Measurements from ENCODE around the gene TIMM22. TPM values are rescaled to one million over a fixed set of nuclear protein-coding genes. Genes with fewer than 3 reads are reported as not detected.

TIMM22 gene
- total RNA-seq, 6 donors from 2014 or later: 6.3 to 13.5 (median 8.9) TPM

- peak overlapping the region; percentile 35 to 78 (median 66) for H3K27ac ChIP-seq
- ATAC-seq (ENCODE audit: low FRiP score in 2 of 2) (peak; percentile 2 to 15), DNase-seq (no peak)
- H3K4me3 ChIP-seq: peak overlapping the region in 3 of 4 donors; percentile 32 to 48 (median 40)
- H3K9me3 ChIP-seq: no peaks in the 10 kb centered on the region
- H3K4me1 ChIP-seq: peaks cover 11 to 30% (median 13%) of the 10 kb centered on the region in 4 donors
- 71 to 85% methylated on average over 9 to 20 of the region's 20 CpGs for WGBS, 2 donors
- H3K27me3 ChIP-seq: no peaks in the 10 kb centered on the region
- TF ChIP-seq POLR2A (IDR thresholded peaks at IDR 0.05) (no peak), POLR2AphosphoS5 (IDR thresholded peaks at IDR 0.05) (no peak), EP300 (IDR thresholded peaks at IDR 0.05) (no peak)
- TF ChIP-seq, protein P1, sequence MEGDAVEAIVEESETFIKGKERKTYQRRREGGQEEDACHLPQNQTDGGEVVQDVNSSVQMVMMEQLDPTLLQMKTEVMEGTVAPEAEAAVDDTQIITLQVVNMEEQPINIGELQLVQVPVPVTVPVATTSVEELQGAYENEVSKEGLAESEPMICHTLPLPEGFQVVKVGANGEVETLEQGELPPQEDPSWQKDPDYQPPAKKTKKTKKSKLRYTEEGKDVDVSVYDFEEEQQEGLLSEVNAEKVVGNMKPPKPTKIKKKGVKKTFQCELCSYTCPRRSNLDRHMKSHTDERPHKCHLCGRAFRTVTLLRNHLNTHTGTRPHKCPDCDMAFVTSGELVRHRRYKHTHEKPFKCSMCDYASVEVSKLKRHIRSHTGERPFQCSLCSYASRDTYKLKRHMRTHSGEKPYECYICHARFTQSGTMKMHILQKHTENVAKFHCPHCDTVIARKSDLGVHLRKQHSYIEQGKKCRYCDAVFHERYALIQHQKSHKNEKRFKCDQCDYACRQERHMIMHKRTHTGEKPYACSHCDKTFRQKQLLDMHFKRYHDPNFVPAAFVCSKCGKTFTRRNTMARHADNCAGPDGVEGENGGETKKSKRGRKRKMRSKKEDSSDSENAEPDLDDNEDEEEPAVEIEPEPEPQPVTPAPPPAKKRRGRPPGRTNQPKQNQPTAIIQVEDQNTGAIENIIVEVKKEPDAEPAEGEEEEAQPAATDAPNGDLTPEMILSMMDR (IDR thresholded peaks at IDR 0.05): no peak
- H3K36me3 ChIP-seq: peaks cover 0 to 44% (median 24%) of the 10 kb centered on the region in 4 donors
Measured at GRCh38 chr17:1029922-1030644, 33.2 kb downstream of the TIMM22 start.

DNA sequence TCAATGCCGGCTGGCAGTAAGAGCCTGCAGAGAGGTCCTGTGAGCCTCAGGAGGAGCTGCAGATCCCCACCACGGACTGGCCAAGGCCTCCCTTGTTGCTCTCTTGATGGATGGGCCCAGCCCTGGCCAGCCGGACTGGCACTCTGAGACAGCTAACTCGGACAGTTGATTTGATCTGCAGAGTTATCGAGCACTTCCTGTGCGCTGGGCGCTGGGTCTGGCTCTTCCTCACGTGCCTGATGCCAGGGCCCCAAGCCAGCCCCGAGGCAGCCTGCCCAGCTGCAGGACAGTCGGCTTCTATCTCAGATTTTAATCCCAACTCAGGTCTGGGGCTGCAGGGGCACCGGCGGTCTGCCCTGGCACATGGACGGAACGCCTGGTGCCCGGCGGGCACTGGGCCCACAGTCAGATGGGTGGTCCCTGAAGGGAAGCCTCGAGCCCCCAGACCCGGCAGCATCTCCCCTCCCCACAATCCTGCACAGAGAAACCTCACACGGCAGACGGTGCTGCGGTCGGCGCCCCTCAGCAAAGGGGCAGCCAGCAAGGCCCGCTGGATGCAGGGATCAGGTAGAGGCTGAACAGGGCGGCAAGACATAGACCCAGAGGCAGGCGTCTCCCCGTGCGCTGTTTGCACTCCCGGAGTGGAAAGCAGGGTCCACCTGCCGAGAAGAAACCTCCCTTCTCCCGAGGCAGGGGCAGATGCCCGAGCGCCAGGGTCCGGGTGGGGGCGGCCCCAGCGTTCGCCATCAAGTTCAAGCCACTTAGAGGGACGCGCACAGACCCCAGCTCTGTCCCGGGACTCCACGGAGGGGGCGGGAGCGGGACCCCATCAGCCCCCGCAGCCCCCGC lies 34.0 kb downstream of the TIMM22 start:
- ATAC-seq (ENCODE audit: low FRiP score in 2 of 2) (peak in 1 of 2 donors; percentile 18), DNase-seq (peak in 1 of 2 donors; percentile 89)
- H3K4me3 ChIP-seq: peak overlapping the region in 3 of 4 donors; percentile 32 to 48 (median 40)

GRCh38 chr17:1031711-1032110 lies 34.8 kb downstream of the TIMM22 start:
- 25 to 87% methylated on average over 1 to 14 of the region's 35 CpGs for WGBS, 2 donors
- Histone ChIP-seq H3K4me1 (peaks cover 11 to 30% (median 13%) of the 10 kb centered on the region in 4 donors), H3K4me3 (peak overlapping the region in 3 of 4 donors; percentile 32 to 48 (median 40)), H3K27me3 (no peaks in the 10 kb centered on the region), H3K27ac (peak overlapping the region; percentile 35 to 78 (median 66)), H3K36me3 (peaks cover 0 to 33% (median 19%) of the 10 kb centered on the region in 4 donors), H3K9me3 (no peaks in the 10 kb centered on the region)
- ATAC-seq (ENCODE audit: low FRiP score in 2 of 2) (peak in 1 of 2 donors; percentile 76), DNase-seq (peak in 1 of 2 donors; percentile 85)
- no peak for TF ChIP-seq EP300 (IDR thresholded peaks at IDR 0.05)
- TF ChIP-seq POLR2AphosphoS5 (IDR thresholded peaks at IDR 0.05): no peak
- TF ChIP-seq, protein P1 (IDR thresholded peaks at IDR 0.05): no peak
- TF ChIP-seq POLR2A (IDR thresholded peaks at IDR 0.05): no peak

More for the DNA sequence above, 34.0 kb downstream of the TIMM22 start:
- 40 to 66% methylated on average over 20 to 40 of the region's 45 CpGs for WGBS, 2 donors
- H3K27me3 ChIP-seq: no peaks in the 10 kb centered on the region
- H3K4me1 ChIP-seq: peaks cover 11 to 30% (median 13%) of the 10 kb centered on the region in 4 donors
- no peaks in the 10 kb centered on the region for H3K9me3 ChIP-seq
- H3K27ac ChIP-seq: peak overlapping the region; percentile 35 to 78 (median 66)
- TF ChIP-seq, protein P1 (IDR thresholded peaks at IDR 0.05): no peak
- TF ChIP-seq EP300 (IDR thresholded peaks at IDR 0.05): no peak
- no peak for TF ChIP-seq POLR2A (IDR thresholded peaks at IDR 0.05)
- TF ChIP-seq POLR2AphosphoS5 (IDR thresholded peaks at IDR 0.05): no peak
- H3K36me3 ChIP-seq: peaks cover 0 to 40% (median 23%) of the 10 kb centered on the region in 4 donors

DNA sequence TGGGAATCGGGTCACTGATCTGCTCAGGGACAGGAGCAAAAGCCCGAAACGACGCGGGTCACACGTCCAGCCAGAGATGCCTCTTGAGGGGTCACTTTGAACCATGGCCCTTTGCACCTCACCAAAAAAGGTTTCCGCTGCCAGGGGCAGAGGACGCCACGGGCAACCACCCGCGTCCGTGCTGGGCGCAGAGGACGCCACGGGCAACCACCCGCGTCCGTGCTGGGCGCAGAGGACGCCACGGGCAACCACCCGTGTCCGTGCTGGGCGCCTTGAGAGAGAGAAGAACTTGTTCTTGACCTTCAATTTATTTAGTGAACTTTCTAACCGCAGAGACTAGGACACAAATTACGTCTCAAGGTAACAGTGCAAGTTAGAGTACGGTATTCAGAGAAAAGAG lies 35.5 kb downstream of the TIMM22 start:
- DNase-seq (no peak), ATAC-seq (ENCODE audit: low FRiP score in 2 of 2) (no peak)
- H3K4me3 ChIP-seq: no peak overlapping the region
- H3K36me3 ChIP-seq: peaks cover 0 to 30% (median 15%) of the 10 kb centered on the region in 4 donors
- TF ChIP-seq, protein P1 (IDR thresholded peaks at IDR 0.05): no peak
- TF ChIP-seq POLR2A (IDR thresholded peaks at IDR 0.05) (no peak), EP300 (IDR thresholded peaks at IDR 0.05) (no peak), POLR2AphosphoS5 (IDR thresholded peaks at IDR 0.05) (no peak)
- no peaks in the 10 kb centered on the region for H3K9me3 ChIP-seq
- WGBS, 2 donors: 88 to 89% methylated on average over 24 to 26 of the region's 27 CpGs
- H3K4me1 ChIP-seq: peaks cover 11 to 30% (median 13%) of the 10 kb centered on the region in 4 donors
- no peaks in the 10 kb centered on the region for H3K27me3 ChIP-seq
- peak overlapping the region in 1 of 4 donors; percentile 78 for H3K27ac ChIP-seq

All from upper lobe of left lung (tissue), 6 donors.